K562 (cell line): ENCODE data around the gene PDE4A. TPM values are rescaled to one million over a fixed set of nuclear protein-coding genes. Genes with fewer than 3 reads are reported as not detected.
A peak's percentile ranks its signal among the peaks of the same experiment; 100 is the strongest.

ENCODE experiments used
- BCOR ChIP-seq: fragments of 450-650 bp; IDR thresholded peaks from 2 replicates; pipeline ENCODE4 v1.6.1; 2016
- BHLHE40 ChIP-seq: IDR thresholded peaks from 2 replicates; pipeline ENCODE4 v1.6.1; 2011; ENCODE audit warnings: low read length, improper control_type of control experiment
- CCNT2 ChIP-seq: IDR thresholded peaks from 2 replicates; pipeline ENCODE4 v1.6.1; 2011; ENCODE audit warnings: borderline replicate concordance, low read depth, mild to moderate bottlenecking, moderate library complexity, mixed read lengths, low read length; ENCODE audit not compliant: insufficient read length; ENCODE audit errors: extremely low read depth
- ETV1 ChIP-seq: fragments of 450-650 bp; conservative IDR thresholded peaks from 2 replicates; pipeline ENCODE4 v1.6.1; 2016; ENCODE audit warnings: missing genetic modification characterization, control low read depth, low read depth, missing compliant biosample characterization
- KAT7 ChIP-seq: sonication (generic); formaldehyde crosslinking; IDR thresholded peaks from 2 replicates; pipeline ENCODE4 v1.8.0; 2022; ENCODE audit warnings: missing genetic modification reagents, mild to moderate bottlenecking, borderline replicate concordance
- KDM4B ChIP-seq, 2 experiments: fragments of 450-650 bp in 1 of 2; sonication (generic) in 1 of 2; IDR thresholded peaks; 2 replicates each; pipeline ENCODE4 v1.6.1; 2016 to 2017; ENCODE audit warnings: borderline replicate concordance in 2 of 2, antibody characterized with exemption in 1 of 2, low read depth in 1 of 2, mild to moderate bottlenecking in 1 of 2
- MAZ ChIP-seq, 2 experiments: fragments of 450-650 bp in 1 of 2; sonication (generic) in 1 of 2; formaldehyde crosslinking; IDR thresholded peaks in 1 of 2; conservative IDR thresholded peaks in 1 of 2; 2 replicates each; pipeline versions ENCODE4 v1.4.0 to v1.5.0; 2020; ENCODE audit warnings: mild to moderate bottlenecking in 1 of 2, missing genetic modification reagents in 1 of 2
- MCM7 ChIP-seq, 2 experiments: fragments of 450-650 bp; IDR thresholded peaks; 2 replicates each; pipeline ENCODE4 v1.6.1; 2016 to 2018
- MTA3 ChIP-seq: fragments of 450-650 bp; formaldehyde crosslinking; IDR thresholded peaks from 2 replicates; pipeline ENCODE4 v1.6.1; 2017; ENCODE audit warnings: mild to moderate bottlenecking, borderline replicate concordance
- NCOA4 ChIP-seq: fragments of 450-650 bp; IDR thresholded peaks from 2 replicates; pipeline ENCODE4 v1.6.1; 2018; ENCODE audit warnings: mild to moderate bottlenecking; ENCODE audit not compliant: partially characterized antibody
- NUFIP1 ChIP-seq: fragments of 450-650 bp; IDR thresholded peaks from 2 replicates; pipeline ENCODE4 v1.6.1; 2018; ENCODE audit not compliant: partially characterized antibody
- PHF20 ChIP-seq: fragments of 450-650 bp; IDR thresholded peaks from 2 replicates; pipeline ENCODE4 v1.6.1; 2018; ENCODE audit not compliant: partially characterized antibody
- RBM15 ChIP-seq: fragments of 200-400 bp; formaldehyde crosslinking; IDR thresholded peaks from 2 replicates; pipeline ENCODE4 v1.6.1; 2018; ENCODE audit warnings: mild to moderate bottlenecking, low read length, moderate library complexity; ENCODE audit not compliant: insufficient read depth
- RBM22 ChIP-seq: fragments of 200-400 bp; formaldehyde crosslinking; IDR thresholded peaks from 2 replicates; pipeline ENCODE4 v1.6.1; 2018; ENCODE audit warnings: low read length, low read depth; ENCODE audit not compliant: poor library complexity, severe bottlenecking
- SAP30 ChIP-seq: fragments of 200-600 bp; sonication (generic); IDR thresholded peaks from 2 replicates; pipeline ENCODE4 v1.6.1; 2012; ENCODE audit warnings: borderline replicate concordance, low read depth, mild to moderate bottlenecking, moderate library complexity, low read length, control low read depth, inconsistent platforms; ENCODE audit not compliant: insufficient read depth, poor library complexity, severe bottlenecking
- SIN3A ChIP-seq, 2 experiments: fragments of 150-350 bp in 1 of 2; IDR thresholded peaks; 2 replicates each; pipeline ENCODE4 v1.6.1; 2011 to 2016; ENCODE audit warnings: borderline replicate concordance in 2 of 2, low read depth in 2 of 2, low read length in 2 of 2, mild to moderate bottlenecking in 2 of 2, moderate library complexity in 2 of 2; ENCODE audit not compliant: control insufficient read depth in 1 of 2
- SMARCA5 ChIP-seq: fragments of 450-650 bp; IDR thresholded peaks from 2 replicates; pipeline ENCODE4 v1.6.1; 2016
- SOX6 ChIP-seq: fragments of 450-650 bp; IDR thresholded peaks from 2 replicates; pipeline ENCODE4 v1.6.1; 2014; ENCODE audit warnings: mild to moderate bottlenecking
- SRSF9 ChIP-seq: fragments of 200-400 bp; formaldehyde crosslinking; IDR thresholded peaks from 2 replicates; pipeline ENCODE4 v1.6.1; 2017; ENCODE audit warnings: low read depth, low read length, borderline replicate concordance
- TAF15 ChIP-seq: fragments of 200-400 bp; formaldehyde crosslinking; IDR thresholded peaks from 2 replicates; pipeline ENCODE4 v1.6.1; 2017; ENCODE audit warnings: mild to moderate bottlenecking, low read depth, low read length, moderate library complexity
- ZBTB17 ChIP-seq: fragments of 450-650 bp; formaldehyde crosslinking; IDR thresholded peaks from 2 replicates; pipeline ENCODE4 v1.4.0; 2020; ENCODE audit warnings: mild to moderate bottlenecking
- ZFPM2 ChIP-seq: fragments of 250-450 bp; sonication (Bioruptor Pico); IDR thresholded peaks from 2 replicates; pipeline ENCODE4 v1.5.1; 2022; ENCODE audit warnings: mild to moderate bottlenecking
- ZNF140 ChIP-seq: fragments of 250-450 bp; sonication (Bioruptor Pico); IDR thresholded peaks from 2 replicates; pipeline ENCODE4 v1.8.0; 2021; ENCODE audit warnings: moderate library complexity, mild to moderate bottlenecking, inconsistent platforms
- ZNF583 ChIP-seq: fragments of 250-450 bp; sonication (Bioruptor Pico); IDR thresholded peaks from 2 replicates; pipeline ENCODE4 v1.4.0; 2020
- polyA plus RNA-seq, 8 experiments: library from polyadenylated mRNA; depleted of rRNA in 4 of 8; stranded (reverse) in 5 of 8; unstranded in 3 of 8; fragments of >200 nt; fragmentation: Nextera tagmentation in 2 of 8; fragmentation: Illumina TruSeq in 1 of 8; extraction: Ambion mirVana in 2 of 8; extraction: Trizol in 1 of 8; gene quantifications; 2 replicates each; pipeline versions ENCODE4 v1.2.1 to v1.2.3, GENCODE V29; 2011 to 2014; ENCODE audit warnings: inconsistent platforms in 1 of 8, missing spikeins in 1 of 8
- total RNA-seq, 7 experiments: library from RNA; depleted of rRNA in 6 of 7; stranded (reverse); fragments of >200 nt in 6 of 7; fragmentation: Illumina TruSeq in 2 of 7; extraction: Trizol in 2 of 7; gene quantifications; 2 replicates each; pipeline versions ENCODE4 v1.2.1 to v1.2.3, GENCODE V29; 2011 to 2021; ENCODE audit warnings: low replicate concordance in 1 of 7
- TF ChIP-seq, protein P1 (sequence below): sonication (generic); formaldehyde crosslinking; IDR thresholded peaks from 2 replicates; pipeline ENCODE4 v1.8.0; 2023; ENCODE audit warnings: mild to moderate bottlenecking, missing genetic modification reagents
- TF ChIP-seq, protein P2 (sequence below), 3 experiments: IDR thresholded peaks in 2 of 3; conservative IDR thresholded peaks in 1 of 3; 2 replicates each; pipeline ENCODE4 v1.5.1; 2011 to 2012; ENCODE audit warnings: low read length in 3 of 3, mild to moderate bottlenecking in 3 of 3, control low read depth in 2 of 3, improper control_type of control experiment in 1 of 3, inconsistent platforms in 1 of 3, low read depth in 1 of 3, mixed read lengths in 1 of 3, moderate library complexity in 1 of 3; ENCODE audit not compliant: insufficient read depth in 2 of 3

The PDE4A gene
- total and polyA plus RNA-seq, 9 of the 15 experiments (the other 6 are each of a cell fraction or from before 2014, with no cell fraction given) = 0.66 to 26.9 (median 4.6) TPM

DNA sequence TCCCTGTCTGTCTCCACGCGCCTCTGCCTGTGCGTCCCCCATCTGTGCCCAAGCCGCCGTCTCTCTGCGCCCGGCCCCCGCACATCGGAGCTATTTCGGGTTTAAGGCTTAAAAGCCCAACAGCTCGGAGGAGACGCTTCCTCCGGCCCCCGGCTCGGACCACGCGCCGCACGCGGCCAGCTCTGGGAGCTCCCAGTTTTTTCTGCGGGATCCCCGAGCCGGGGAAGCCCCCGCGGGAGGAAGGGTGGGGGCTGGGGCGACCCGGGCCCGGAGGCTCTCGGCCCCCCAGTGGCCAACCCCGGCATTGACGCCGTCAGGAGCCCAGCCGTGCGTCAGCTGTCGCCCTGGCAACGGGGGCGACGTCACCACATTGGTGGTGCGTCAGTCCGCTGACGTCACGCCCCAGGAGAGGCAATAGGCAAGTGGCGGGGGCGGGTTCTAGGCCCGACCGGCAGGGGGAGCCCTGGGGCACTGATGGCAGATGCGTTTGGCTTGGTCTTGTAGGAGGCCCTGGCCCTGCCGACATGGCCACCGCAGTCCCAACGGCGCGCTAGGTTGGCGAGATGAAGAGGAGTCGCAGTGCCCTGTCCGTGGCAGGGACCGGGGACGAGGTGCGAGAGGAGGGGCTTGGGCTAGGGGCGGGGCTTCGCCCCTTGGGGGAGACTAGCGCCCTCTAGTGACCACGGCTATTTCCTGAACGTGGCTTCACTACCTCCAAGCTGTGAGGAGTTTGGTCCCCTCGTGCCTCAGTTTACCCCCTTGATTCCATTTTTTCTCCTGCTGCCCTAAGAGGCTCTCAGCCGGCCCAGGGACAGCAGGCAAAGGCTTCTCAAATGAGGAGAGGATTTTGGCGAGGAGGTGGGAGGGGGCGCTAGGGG lies 3.7 kb upstream of the PDE4A start (continued):
- TF ChIP-seq BHLHE40 (peak; percentile 2; the same call in 1 of the 2 replicates), KAT7 (CRISPR knock-in tag) (peak; percentile 99; the same call in 1 of the 2 replicates), BCOR (peak; percentile 98), NCOA4 (no peak), MAZ (CRISPR knock-in tag; conservative IDR thresholded peaks at IDR 0.05 in 1 of 2, IDR thresholded peaks at IDR 0.05 in 1 of 2) (peak; percentile 99), MCM7 (IDR thresholded peaks at IDR 0.05) (no peak), SAP30 (peak; percentile 27), ZBTB17 (CRISPR knock-in tag) (peak; percentile 90; the same call in 1 of the 2 replicates), KDM4B (IDR thresholded peaks at IDR 0.05; ENCODE audit: borderline replicate concordance in 2 of 2, low read depth in 1 of 2) (peak in 1 of 2 experiments; percentile 92; a peak in 2 of 4 replicates), ZNF140 (CRISPR knock-in tag) (no peak), SMARCA5 (peak; percentile 84), SRSF9 (no peak), ZNF583 (CRISPR knock-in tag) (no peak; the same call in 1 of the 2 replicates), SOX6 (peak; percentile 62), CCNT2 (peak; percentile 95), RBM22 (peak; percentile 100), PHF20 (no peak), TAF15 (no peak), ZFPM2 (no peak), RBM15 (no peak), ETV1 (peak; percentile 13; the same call in 1 of the 2 replicates), SIN3A (IDR thresholded peaks at IDR 0.05; ENCODE audit: borderline replicate concordance in 2 of 2, control insufficient read depth in 1 of 2, low read depth in 2 of 2, low read length in 2 of 2) (peak; percentile 54 to 80; a peak in 1 of 4 replicates), NUFIP1 (no peak), MTA3 (peak; percentile 100)
- TF ChIP-seq, protein P1, sequence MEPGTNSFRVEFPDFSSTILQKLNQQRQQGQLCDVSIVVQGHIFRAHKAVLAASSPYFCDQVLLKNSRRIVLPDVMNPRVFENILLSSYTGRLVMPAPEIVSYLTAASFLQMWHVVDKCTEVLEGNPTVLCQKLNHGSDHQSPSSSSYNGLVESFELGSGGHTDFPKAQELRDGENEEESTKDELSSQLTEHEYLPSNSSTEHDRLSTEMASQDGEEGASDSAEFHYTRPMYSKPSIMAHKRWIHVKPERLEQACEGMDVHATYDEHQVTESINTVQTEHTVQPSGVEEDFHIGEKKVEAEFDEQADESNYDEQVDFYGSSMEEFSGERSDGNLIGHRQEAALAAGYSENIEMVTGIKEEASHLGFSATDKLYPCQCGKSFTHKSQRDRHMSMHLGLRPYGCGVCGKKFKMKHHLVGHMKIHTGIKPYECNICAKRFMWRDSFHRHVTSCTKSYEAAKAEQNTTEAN = no peak
- TF ChIP-seq, protein P2, sequence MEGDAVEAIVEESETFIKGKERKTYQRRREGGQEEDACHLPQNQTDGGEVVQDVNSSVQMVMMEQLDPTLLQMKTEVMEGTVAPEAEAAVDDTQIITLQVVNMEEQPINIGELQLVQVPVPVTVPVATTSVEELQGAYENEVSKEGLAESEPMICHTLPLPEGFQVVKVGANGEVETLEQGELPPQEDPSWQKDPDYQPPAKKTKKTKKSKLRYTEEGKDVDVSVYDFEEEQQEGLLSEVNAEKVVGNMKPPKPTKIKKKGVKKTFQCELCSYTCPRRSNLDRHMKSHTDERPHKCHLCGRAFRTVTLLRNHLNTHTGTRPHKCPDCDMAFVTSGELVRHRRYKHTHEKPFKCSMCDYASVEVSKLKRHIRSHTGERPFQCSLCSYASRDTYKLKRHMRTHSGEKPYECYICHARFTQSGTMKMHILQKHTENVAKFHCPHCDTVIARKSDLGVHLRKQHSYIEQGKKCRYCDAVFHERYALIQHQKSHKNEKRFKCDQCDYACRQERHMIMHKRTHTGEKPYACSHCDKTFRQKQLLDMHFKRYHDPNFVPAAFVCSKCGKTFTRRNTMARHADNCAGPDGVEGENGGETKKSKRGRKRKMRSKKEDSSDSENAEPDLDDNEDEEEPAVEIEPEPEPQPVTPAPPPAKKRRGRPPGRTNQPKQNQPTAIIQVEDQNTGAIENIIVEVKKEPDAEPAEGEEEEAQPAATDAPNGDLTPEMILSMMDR (IDR thresholded peaks at IDR 0.05 in 2 of 3, conservative IDR thresholded peaks at IDR 0.05 in 1 of 3; ENCODE audit: insufficient read depth in 2 of 3, low read depth in 1 of 3, low read length in 3 of 3) = peak; percentile 80 to 99 (median 89)
